H1 (cell line): ENCODE results near the gene GPR157. TPM values are rescaled to one million over a fixed set of nuclear protein-coding genes. Genes with fewer than 3 reads are reported as not detected.

Experiments
- ASH2L ChIP-seq: fragments of 200-600, 300-600 bp; sonication (generic); IDR thresholded peaks from one replicate; pipeline ENCODE4 v1.7.1; 2017; ENCODE audit warnings: low read length
- CEBPB ChIP-seq: IDR thresholded peaks from 2 replicates; pipeline ENCODE4 v1.6.1; 2012; ENCODE audit warnings: low read depth, low read length
- EZH2 ChIP-seq: fragments of 200-600 bp; sonication (generic); IDR thresholded peaks from 2 replicates; pipeline ENCODE4 v1.7.1; 2012; ENCODE audit warnings: low read depth, mild to moderate bottlenecking, moderate library complexity, low read length, inconsistent platforms; ENCODE audit not compliant: severe bottlenecking
- HDAC2 ChIP-seq, 2 experiments: fragments of 300-600 bp in 1 of 2; sonication (generic) in 1 of 2; IDR thresholded peaks; 2 replicates each; pipeline ENCODE4 v1.6.1; 2011 to 2012; ENCODE audit warnings: low read depth in 2 of 2, low read length in 2 of 2, mild to moderate bottlenecking in 2 of 2, moderate library complexity in 2 of 2, borderline replicate concordance in 1 of 2, inconsistent platforms in 1 of 2
- SAP30 ChIP-seq: fragments of 300-600 bp; sonication (generic); IDR thresholded peaks from 2 replicates; pipeline ENCODE4 v1.7.1; 2012; ENCODE audit warnings: low read length, moderate library complexity, mild to moderate bottlenecking, inconsistent platforms; ENCODE audit not compliant: insufficient read depth, insufficient replicate concordance
- polyA plus RNA-seq, 7 experiments: library from polyadenylated mRNA; depleted of rRNA in 3 of 7; stranded (reverse) in 5 of 7; unstranded in 2 of 7; fragments of >200 nt in 5 of 7; fragments of 200-250 nt in 2 of 7; gene quantifications; 1 replicate in 5 of 7; 2 replicates in 1 of 7; 4 replicates in 1 of 7; pipeline versions ENCODE4 v1.2.1 to v1.2.3, GENCODE V29; 2011 to 2013; ENCODE audit warnings: missing spikeins in 2 of 7, mixed read lengths in 2 of 7
- total RNA-seq: library from RNA; stranded (reverse); fragmentation: NEBNext Ultra II Directional; extraction: Animal tissue kit (Norgen Biotek cat#: 25700); gene quantifications from 2 replicates; pipeline ENCODE4 v1.2.1, GENCODE V29; 2021

Gene GPR157
- total and polyA plus RNA-seq, 2 of the 8 experiments (the other 6 are each of a cell fraction or from before 2014, with no cell fraction given): 1.0 to 11.0 TPM

DNA sequence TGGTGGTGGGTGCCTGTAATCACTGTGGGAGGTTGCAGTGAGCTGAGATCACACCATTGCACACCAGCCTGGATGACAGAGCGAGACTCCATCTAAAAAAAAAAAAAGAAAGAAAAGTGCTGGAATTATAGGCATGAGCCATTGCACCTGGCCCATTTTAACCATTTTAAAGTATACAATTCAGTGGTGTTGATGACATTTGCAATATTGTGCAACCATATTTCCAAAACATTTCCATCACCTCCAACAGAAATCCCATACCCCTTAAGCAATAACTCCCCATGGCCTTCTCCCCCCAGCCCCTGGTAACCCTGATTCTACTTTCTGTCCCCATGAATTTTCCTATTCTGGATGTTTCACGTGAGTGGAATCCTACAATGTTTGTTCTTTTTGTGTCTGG lies 11.0 kb upstream of the GPR157 start (continued):
- no peak for TF ChIP-seq EZH2
- no peak for TF ChIP-seq CEBPB
- no peak for TF ChIP-seq HDAC2 (IDR thresholded peaks at IDR 0.05; ENCODE audit: borderline replicate concordance in 1 of 2, low read depth in 2 of 2, low read length in 2 of 2)
- TF ChIP-seq ASH2L: no peak
- TF ChIP-seq SAP30: no peak
- TF ChIP-seq, all 59 proteins: peak for 0
